Smooth muscle cell (in vitro differentiated cells): ENCODE measurements around the gene AGER. TPM values are rescaled to one million over a fixed set of nuclear protein-coding genes. Genes with fewer than 3 reads are reported as not detected.

ENCODE experiments used
- DNase-seq: peaks from one replicate; lab custom pipeline; 2025; ENCODE audit not compliant: unreplicated experiment; lab: John Stamatoyannopoulos, UW
- H2AFZ ChIP-seq: fragments of 200-600 bp; sonication (generic); 2 replicates; pipeline ENCODE4 v1.6.0; 2016; ENCODE audit warnings: antibody characterized with exemption, low read depth, mild to moderate bottlenecking
- H3F3A ChIP-seq: fragments of 200-600 bp; sonication (generic); 2 replicates; pipeline ENCODE4 v1.6.0; 2017; ENCODE audit warnings: antibody characterized with exemption, low read depth
- H3K27ac ChIP-seq: fragments of 200-600 bp; sonication (generic); 2 replicates; pipeline ENCODE4 v1.5.1; 2016; ENCODE audit warnings: low read depth, mild to moderate bottlenecking
- H3K27me3 ChIP-seq: fragments of 200-600 bp; sonication (generic); 2 replicates; pipeline ENCODE4 v1.6.1; 2016; ENCODE audit warnings: low read depth, mild to moderate bottlenecking
- H3K36me3 ChIP-seq: fragments of 200-600 bp; sonication (generic); 2 replicates; pipeline ENCODE4 v1.5.1; 2016; ENCODE audit warnings: low read depth
- H3K4me1 ChIP-seq: fragments of 200-600 bp; sonication (generic); 2 replicates; pipeline ENCODE4 v1.5.1; 2016; ENCODE audit warnings: low read depth
- H3K4me2 ChIP-seq: fragments of 200-600 bp; sonication (generic); 2 replicates; pipeline ENCODE4 v1.6.0; 2016; ENCODE audit warnings: mild to moderate bottlenecking
- H3K4me3 ChIP-seq: fragments of 200-600 bp; sonication (generic); 2 replicates; pipeline ENCODE4 v1.5.1; 2016; ENCODE audit warnings: mild to moderate bottlenecking
- H3K79me2 ChIP-seq: fragments of 200-600 bp; sonication (generic); 2 replicates; pipeline ENCODE4 v1.6.0; 2016; ENCODE audit warnings: low read depth, mild to moderate bottlenecking
- H3K9ac ChIP-seq: fragments of 200-600 bp; sonication (generic); 2 replicates; pipeline ENCODE4 v1.6.0; 2016; ENCODE audit warnings: low read depth
- H3K9me3 ChIP-seq: fragments of 200-600 bp; sonication (generic); replicated peaks from 2 replicates; pipeline ENCODE4 v1.5.1; 2016; ENCODE audit warnings: low read depth
- H4K20me1 ChIP-seq: fragments of 200-600 bp; sonication (generic); 2 replicates; pipeline ENCODE4 v1.6.0; 2016; ENCODE audit warnings: low read depth
- CTCF ChIP-seq: fragments of 200-600 bp; sonication (generic); IDR thresholded peaks from 2 replicates; pipeline ENCODE4 v1.5.1; 2017; ENCODE audit warnings: borderline replicate concordance, mild to moderate bottlenecking, antibody characterized with exemption; ENCODE audit not compliant: insufficient read depth, poor library complexity, severe bottlenecking
- WGBS: methylation state at CpG from one replicate; pipeline ENCODE4 v1.1.7; 2016; ENCODE audit warnings: low lambda C conversion rate; 5-methylcytosine and 5-hydroxymethylcytosine counted together
- polyA plus RNA-seq: library from polyadenylated mRNA; unstranded; fragments of >200 nt; fragmentation: Nextera tagmentation; extraction: Ambion mirVana; gene quantifications from 2 replicates; pipeline ENCODE4 v1.2.1, GENCODE V29; 2016
- total RNA-seq: library from RNA; depleted of rRNA; stranded (reverse); fragments of >200 nt; gene quantifications from 2 replicates; pipeline ENCODE4 v1.2.3, GENCODE V29; 2014

AGER gene
- total and polyA plus RNA-seq, 2 experiments from 2014 or later = 2.5 to 2.6 TPM

- peak overlapping the region; percentile 91 for H3K4me3 ChIP-seq
- H3K79me2 ChIP-seq = peaks cover 33% of the 10 kb centered on the region
- peaks cover 15% of the 10 kb centered on the region for H3K4me1 ChIP-seq
- no peaks in the 10 kb centered on the region for H3K9me3 ChIP-seq
- no peak for DNase-seq
- H4K20me1 ChIP-seq = no peaks in the 10 kb centered on the region
- H2AFZ ChIP-seq = peak overlapping the region; percentile 11
- H3K36me3 ChIP-seq = no peaks in the 10 kb centered on the region
- H3F3A ChIP-seq = peaks cover 9% of the 10 kb centered on the region
- peak overlapping the region; percentile 99 for H3K4me2 ChIP-seq
- TF ChIP-seq CTCF = no peak
- no peaks in the 10 kb centered on the region for H3K27me3 ChIP-seq
- WGBS = 5% methylated on average over 19 of the region's 24 CpGs
- H3K27ac ChIP-seq = peak overlapping the region; percentile 95
- peak overlapping the region; percentile 77 for H3K9ac ChIP-seq
Measured at GRCh38 chr6:32178547-32179440, 5.3 kb downstream of the AGER start.

GRCh38 chr6:32177788-32178546 is 6.1 kb downstream of the AGER start, which contains the start of gene RNF5:
Gene RNF5, plus strand, starts transcription at chr6:32178405. Its CDS starts 107 bp downstream, at chr6:32178512.
- Histone ChIP-seq H3K9ac (peak within 1 kb of the TSS; percentile 84), H3F3A (peaks cover 9% of the 10 kb centered on the region), H3K4me1 (peaks cover 15% of the 10 kb centered on the region), H3K27me3 (no peaks in the 10 kb centered on the region), H3K9me3 (no peaks in the 10 kb centered on the region), H3K4me2 (peak within 1 kb of the TSS; percentile 99), H3K36me3 (no peaks in the 10 kb centered on the region), H4K20me1 (no peaks in the 10 kb centered on the region), H3K4me3 (peak within 1 kb of the TSS; percentile 91), H3K27ac (peak within 1 kb of the TSS; percentile 95), H2AFZ (peak within 1 kb of the TSS; percentile 85), H3K79me2 (peaks cover 39% of the 10 kb centered on the region)
- DNase-seq = peak; percentile 93
- under 1% methylated on average over 26 of the region's 33 CpGs for WGBS
- TF ChIP-seq CTCF = no peak

GRCh38 chr6:32177183-32177787 is 6.8 kb downstream of the AGER start:
- peaks cover 9% of the 10 kb centered on the region for H3F3A ChIP-seq
- H3K4me1 ChIP-seq = peaks cover 15% of the 10 kb centered on the region
- H3K9ac ChIP-seq = peak overlapping the region; percentile 84
- peak overlapping the region; percentile 85 for H2AFZ ChIP-seq
- DNase-seq = no peak
- no peak for TF ChIP-seq CTCF
- H3K36me3 ChIP-seq = no peaks in the 10 kb centered on the region
- WGBS = 3% methylated on average over 20 of the region's 20 CpGs
- no peaks in the 10 kb centered on the region for H4K20me1 ChIP-seq
- no peaks in the 10 kb centered on the region for H3K27me3 ChIP-seq
- peak overlapping the region; percentile 95 for H3K27ac ChIP-seq
- H3K79me2 ChIP-seq = peaks cover 46% of the 10 kb centered on the region
- peak overlapping the region; percentile 91 for H3K4me3 ChIP-seq
- H3K9me3 ChIP-seq = no peaks in the 10 kb centered on the region
- peak overlapping the region; percentile 94 for H3K4me2 ChIP-seq
